Activated CD4-positive, alpha-beta T cell treated with anti-CD3 and anti-CD28 coated beads for 24 hours (primary cell): ENCODE results near the gene KLHL2.
"Not testable (repeated sequence)": the region's sequence is repeated elsewhere in the genome, so short reads cannot be mapped to it uniquely, and the experiment has no call there.

Experiments
- DNase-seq, 2 donors: peaks; one replicate each; pipeline ENCODE4 v3.0.0-alpha.2; 2020; ENCODE audit warnings: low read depth in 2 of 2

Gene KLHL2

DNA sequence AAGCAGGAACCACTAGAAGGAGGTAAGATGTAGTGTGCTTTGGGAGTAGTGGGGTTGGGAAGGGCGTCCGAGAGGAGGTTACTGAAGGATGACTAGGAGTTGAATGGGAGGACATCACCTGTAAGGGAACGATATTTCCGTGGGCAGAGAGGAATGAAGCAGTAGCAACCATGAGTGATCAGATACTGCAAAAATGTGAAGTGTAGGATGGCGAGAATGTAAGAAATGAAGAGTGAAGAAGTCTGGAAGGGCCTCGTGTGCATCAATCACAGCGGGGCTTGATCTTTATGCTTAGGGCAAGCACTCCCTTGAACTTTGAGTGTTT, 120.7 kb downstream of the KLHL2 start:
- no peak for DNase-seq

DNA sequence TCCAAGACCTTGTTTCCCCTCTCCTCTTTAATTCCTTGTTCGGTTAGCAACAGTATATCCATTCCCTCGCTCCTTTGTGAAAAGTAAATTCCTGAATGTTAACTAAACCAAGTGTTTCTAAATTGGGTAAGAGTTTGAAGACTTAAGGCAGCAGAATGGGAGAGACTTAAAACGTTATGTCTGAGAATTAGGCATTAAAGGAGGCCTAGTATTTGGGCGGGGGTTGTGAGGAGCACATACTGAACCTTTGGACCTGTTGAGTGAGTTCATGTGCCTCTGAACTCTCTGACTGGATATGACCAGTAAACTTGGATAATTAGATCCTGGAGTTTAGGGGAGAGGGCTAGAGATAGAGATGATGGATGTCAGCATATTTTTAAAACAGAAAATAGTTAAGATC, 121.3 kb downstream of the KLHL2 start:
- no peak for DNase-seq

DNA sequence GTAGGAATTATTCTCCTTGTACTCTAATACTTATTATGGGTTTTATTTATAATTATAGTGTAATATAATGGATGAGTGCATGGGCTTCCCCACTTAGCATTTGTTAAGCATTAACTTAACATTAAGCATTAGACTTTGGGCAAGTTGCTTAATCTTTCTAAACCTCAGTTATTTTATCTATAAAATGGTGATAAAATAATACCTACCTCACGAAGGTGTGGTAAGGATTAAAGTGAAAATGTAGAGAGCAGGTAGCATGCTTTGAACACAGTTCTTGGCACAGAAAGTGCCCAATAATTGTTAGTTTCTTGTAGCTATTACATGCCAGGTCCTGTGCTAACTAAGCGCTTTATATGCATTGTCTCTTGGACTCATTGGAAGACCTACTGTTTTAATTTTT, 122.7 kb downstream of the KLHL2 start:
- no peak for DNase-seq

DNA sequence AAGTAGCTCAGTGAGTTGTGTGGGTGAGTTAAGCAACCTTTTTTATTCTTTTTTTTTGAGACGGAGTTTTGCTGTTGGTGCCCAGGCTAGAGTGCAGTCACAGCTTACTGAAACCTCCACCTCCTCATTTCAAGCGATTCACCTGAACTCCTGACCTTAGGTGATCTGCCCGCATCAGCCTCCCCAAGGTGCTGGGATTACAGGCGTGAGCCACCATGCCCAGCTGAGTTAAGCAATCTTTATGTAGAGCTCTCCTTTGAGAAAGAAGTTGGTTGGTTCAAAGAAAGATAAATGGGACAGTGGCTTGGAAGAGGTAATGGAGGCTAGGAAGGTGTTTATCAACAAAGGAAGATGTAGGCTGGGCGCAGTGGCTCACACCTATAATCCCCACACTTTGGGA, 123.3 kb downstream of the KLHL2 start:
- DNase-seq, result no peak

DNA sequence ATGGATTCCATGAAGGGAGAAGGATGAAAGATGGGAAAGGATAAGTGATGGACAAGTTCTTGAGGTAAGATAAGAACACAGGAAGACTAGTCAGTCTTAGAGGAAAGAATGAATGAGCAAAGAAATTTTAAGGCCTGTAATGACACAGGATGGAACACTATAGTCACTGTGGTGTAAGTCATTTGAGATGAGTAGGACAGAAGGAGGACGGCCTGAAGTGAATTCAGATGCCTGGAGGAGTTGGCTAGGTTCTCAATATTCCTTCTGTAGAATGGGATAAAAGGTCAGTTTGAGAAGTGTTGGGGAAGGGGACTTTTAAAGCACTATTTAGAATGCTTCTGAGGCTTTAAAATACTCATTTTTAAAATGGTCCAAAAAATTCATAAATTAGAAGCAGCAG, 124.0 kb downstream of the KLHL2 start:
- no peak for DNase-seq

DNA sequence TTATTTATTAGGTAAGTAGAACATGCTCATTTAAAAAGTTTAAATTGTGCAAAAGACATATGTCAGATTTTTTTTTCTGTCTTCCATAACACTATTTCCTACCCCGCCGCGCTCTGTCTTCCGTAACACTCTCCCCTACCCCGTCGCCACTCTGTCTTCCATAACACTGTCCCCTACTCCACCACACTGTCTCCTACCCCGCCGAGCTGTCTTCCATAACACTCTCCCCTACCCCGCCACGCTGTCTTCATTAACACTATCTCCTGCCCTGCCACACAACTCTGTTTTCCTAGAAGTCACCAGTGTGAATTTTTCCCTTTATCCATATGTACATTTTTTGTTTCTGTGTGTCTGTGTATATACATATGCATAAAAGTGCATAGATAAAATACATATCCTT, 124.5 kb downstream of the KLHL2 start:
- DNase-seq, result no peak

DNA sequence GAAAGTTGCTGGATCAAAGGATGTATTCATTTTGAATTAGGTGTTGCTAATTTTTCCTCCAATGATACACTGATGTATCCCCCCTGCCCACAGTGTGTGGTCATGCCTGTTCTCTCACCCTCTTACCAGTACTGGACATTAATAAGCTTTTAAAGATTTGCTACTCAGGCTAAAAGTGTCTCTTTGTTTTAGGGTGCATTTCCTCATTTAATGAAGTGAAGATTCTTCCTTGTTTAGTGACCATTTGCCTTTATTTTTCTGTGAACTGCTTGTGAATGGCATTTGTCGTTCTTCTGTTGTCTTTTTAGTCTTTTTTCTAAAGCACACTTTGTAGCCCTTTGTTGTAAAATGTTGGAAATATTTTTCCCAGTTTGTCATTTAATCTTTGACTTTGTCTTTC, 125.1 kb downstream of the KLHL2 start:
- no peak for DNase-seq

DNA sequence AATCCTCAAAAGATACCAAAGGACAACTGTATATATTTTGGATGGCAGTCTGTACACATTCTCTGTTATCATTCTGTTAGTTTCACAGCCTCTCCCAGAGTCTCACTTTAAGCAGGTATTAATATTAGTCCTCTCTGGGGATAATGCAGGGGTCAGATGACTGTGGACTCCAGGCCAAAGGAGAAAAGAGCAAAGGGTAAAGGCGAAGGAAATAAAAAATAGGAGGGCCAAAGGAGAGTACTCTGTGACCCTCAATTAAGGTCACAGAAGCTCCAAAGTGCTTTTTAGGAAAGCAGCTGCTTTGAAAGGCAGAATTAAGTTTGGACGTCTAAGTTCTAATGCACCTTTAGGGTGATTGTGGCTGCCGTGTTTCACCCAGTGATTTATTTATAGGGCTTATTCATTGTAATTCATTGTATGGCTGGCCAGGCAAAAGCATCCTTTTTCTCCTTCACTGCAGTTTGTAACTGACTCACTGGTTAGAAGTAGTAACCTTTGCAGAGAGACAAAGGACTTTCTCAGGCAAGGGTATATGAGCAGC, 127.9 kb downstream of the KLHL2 start:
- DNase-seq, result no peak

DNA sequence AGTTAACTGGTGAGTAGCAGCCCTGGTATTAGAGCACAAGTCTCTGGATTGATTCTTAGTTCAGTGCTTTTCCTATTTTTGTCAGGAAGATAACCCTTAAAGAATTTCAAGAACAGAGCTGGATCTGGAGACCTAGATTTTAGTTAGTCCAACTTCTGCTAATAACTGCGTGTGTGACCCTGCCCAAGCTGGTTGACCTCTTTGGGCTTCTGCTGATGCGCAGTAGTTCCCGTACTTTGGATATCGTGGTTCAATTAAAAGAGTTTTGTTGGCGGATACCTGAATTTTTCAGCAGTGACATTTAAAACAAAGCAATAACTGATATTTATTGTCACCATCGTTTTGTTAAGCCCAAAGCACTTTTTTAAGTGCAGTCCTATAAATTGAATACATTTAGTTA, 129.4 kb downstream of the KLHL2 start:
- DNase-seq, result no peak

DNA sequence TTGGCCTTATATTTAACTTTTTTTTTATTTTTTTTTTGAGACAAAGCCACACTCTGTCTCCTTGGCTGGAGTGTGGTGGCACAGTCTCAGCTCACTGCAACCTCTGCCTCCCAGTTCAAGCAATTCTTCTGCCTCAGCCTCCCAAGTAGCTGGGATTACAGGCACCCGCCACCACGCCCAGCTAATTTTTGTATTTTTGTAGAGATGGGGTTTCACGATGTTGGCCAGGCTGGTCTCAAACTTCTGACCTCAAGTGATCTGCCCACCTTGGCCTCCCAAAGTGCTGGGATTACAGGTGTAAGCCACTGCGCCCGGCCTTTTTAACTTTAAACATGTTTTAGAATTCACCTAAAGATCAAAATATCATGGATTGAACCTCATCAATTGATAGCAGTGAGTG, 135.0 kb downstream of the KLHL2 start:
- not testable (repeated sequence) for DNase-seq

DNA sequence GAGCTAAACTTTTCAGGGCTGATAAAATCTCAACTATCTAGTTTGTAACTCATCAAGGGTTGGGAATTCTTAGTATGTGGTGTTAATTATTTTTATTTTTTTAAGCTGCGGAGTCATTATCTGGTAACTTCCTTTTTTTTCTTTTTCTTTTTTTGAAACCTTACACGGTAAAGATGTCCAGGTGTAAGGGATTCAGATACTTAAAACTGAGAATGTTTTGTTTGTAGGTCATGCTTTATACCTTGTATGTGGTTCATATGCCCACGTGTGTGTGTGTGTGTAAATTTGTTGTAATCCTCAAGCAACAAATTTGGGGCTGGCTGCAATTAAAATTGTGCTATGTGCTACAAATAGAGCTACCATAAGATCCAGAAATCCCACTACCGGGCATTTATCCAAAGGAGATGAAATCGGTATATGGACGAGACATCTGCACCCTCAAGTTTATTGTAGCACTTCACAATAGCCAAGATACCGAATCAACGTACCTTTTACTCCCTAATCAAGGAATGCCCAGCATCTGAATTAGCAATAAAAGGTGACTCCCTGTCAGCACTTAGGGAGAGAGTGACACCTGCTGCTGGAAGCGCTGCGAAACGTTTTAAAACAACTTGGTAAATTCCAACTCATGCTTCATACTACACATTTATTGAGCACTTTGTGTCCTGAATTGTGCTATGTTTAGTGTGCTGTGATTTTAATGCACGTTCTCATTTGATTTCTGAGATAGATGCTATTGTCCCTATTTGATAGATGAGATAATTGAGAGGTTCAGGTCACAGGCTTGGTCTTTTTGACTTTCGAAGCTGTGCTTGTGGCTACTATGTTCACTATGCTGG, 136.2 kb downstream of the KLHL2 start:
- DNase-seq, result no peak

DNA sequence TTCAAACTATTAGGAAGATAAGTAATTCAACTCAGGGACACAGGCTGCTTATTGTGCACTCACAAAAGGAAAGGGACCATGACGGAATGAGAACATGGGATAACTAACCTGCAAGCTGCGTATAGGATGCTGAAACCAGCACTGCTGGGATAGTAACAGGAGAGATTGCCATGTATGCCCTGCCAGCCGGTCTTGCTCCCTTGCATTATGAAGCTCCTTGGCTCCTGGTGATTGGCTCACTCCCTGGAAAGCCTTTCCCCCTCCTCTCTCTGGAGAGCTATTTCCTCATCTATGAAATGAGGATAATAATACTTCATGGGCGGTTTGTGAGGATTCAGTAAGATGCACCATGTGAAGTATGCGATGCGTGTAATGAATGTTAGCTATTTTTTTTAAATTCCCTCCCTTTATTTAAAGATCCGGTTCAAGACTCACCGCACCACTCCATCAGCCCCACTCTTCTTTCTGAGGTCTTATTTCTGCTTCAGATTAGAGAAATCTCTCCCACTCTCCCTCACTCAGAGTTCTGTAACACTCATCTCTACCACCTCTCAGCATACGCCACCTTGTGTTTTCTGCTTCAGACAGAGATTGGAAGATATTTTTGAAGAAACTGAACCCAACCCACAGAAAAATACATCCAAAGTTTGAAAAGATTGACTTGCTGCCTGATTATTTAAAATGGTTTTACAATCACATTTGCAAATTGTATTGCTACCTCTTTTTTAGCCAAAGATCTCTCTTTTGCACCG, 138.5 kb downstream of the KLHL2 start:
- DNase-seq, result no peak

DNA sequence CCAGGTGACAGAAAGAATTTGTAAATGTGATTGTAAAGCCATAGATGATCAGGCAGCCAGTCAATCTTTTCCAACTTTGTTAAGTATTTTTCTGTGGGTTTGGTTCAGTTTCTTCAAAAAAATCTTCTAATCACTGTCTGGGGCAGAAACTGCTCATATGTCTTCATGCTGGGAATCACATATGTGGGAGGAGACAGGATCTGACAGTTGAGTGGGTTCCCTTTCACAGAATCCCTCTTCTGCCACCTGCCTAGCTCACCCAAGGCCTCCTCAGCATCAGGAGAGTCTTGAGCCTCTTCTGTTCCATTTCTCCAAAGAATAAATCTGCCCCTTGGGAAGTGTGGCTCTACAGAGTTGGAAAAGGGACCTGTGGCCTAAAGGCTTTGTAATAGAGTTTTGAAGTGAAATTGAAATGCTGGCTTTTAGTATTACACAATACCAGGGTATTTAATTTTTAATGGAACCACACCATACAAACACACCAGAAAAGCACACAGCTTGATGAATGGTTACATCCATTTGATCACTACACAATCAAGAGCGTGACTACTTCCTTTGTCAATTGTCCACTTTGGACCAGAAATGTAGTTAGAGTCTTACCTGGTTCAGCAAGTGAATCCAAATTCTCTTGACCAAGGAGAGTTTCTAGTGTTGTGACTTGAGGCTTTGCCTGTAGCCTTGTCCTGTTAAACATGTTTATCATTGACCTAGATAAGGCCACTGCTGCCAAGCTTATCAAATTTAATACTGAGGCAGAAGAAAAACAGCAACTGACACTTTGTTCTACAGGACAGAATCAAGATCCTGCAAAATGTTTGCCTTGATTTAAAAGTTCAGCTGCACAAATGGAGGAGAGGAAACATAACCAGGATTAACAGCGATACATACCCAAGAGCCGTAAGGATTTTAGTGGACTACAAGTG, 140.5 kb downstream of the KLHL2 start:
- DNase-seq, result no peak

DNA sequence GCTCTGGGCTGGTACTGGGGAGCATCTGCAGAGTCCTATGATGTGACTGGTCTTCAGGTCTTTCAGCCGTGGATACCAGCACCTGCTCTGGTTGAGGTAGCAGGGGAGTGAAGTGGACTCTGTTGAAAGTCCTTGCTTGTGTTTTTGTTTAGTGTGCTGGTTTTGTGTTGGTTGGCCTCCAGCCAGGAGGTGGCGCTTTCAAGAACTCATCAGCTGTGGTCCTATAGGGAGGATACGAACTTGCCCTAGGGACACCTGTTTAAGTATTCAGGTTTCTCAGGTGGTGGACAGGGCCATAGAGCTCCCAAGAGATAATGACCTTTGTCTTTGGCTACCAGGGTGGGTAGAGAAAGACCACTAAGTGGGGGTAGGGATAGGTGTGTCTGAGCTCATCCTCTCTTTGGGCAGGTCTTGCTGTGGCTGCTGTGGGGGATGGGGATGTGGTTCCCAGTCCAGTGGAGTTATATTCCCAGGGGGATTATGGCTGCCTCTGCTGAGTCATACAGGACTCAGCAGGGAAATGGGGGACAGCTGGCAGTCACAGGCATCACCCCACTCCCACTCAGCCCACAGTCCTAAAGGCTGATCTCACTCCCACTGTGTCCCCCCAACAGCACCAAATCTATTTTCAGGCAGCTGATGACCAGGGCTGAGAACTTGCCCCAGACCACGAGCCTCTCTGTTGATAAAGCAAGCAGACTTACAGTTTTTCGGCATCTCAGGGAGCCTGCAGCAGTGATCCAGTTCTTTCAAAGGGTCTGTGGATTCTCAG, 144.2 kb downstream of the KLHL2 start:
- DNase-seq, result no peak

DNA sequence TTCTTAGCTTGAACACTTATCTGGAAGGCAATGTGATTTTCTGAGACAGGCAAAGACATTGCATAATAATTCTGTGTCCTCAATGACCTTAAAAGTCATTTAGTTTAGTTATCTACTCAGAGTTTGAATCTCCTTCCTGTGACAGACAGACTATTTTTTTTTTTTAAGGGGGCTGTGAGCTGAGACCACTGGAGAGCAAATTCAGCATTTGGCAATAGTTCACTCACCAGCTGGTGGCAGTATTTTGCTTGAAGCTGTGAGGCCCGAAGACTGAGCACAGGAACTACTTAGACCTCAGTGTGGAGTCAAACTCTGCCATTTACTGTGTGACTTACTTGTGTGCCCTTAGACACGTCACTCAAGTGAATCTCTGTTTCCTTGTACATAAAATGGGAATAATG, 148.5 kb downstream of the KLHL2 start:
- DNase-seq, result no peak

DNA sequence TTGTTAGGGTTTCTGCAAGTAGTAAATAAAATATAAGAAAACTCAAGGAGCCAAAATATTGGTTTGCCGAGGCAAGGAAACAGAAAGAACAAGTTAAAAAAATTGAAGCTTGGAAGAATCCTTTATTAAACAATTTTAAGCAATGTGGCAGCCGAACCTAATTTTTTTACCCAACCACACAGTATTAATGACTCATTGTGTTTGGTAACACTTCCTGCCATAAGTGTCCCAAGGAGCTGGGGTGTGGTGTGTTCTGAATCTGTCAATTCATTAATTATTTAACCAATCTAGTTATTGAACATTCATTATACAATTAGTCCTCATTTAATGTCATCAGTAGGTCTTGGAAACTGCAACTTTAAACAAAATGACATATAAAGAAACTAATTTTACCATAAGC, 152.1 kb downstream of the KLHL2 start:
- no peak for DNase-seq

DNA sequence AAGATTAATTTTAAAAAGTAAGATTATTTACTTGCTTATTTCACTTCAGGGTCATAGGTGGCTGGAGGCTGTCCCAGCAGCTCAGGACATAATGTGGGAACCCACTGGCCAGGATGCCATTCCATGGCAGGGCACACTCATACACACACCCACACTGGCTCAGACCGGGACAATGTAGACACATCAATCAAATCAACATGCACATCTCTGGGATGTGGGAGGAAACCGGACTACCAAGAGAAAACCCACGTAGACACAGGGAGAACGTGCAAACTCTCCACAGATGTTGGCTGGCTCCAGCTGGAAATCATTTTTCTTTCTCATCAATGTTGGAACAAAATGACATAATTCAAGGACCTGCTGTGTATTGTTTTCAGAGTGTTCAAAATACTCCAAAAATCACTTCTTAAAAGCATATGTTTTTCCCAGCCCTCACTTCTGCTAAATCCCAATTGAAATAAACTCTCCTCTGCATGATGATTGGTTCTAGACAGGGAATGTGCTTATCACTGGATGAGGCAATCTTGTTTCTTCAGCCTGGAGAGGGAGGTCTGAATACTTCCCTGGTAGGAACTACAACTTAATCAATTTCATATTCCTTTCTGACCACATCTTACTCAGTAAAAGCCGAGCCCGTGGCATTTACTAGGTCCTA, 152.8 kb downstream of the KLHL2 start:
- no peak for DNase-seq

DNA sequence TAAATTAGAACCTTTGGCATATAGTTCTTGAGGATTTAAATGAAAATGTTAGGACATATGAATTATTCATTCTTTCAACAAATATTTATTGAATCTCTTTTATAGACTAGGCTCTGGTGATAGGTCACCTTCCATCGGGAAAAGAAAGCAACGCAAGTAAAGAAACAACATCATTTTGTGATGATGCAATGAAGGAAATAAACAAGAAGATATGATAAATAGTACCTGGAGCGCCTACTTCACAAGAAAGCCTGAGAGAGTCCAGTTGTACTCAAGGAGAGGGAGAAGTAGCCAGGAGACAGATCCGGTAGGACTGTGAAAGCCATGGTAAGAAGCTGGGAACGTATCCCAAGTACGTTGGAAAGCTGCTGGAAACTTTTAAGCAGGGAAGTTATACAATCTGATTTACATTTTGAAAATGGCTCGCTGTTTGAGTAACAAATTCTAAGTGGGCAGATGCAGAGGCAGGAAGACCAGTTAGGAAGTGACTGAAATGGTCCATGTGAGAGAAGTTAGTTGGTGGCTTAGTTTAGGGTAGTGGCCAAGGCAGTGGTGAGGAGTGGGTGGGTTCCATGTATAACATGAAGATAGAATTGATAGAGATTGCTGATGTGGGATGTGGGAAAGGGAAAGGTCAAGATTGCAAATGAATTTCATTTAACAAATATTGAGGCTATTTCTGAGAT, 153.8 kb downstream of the KLHL2 start:
- no peak for DNase-seq

DNA sequence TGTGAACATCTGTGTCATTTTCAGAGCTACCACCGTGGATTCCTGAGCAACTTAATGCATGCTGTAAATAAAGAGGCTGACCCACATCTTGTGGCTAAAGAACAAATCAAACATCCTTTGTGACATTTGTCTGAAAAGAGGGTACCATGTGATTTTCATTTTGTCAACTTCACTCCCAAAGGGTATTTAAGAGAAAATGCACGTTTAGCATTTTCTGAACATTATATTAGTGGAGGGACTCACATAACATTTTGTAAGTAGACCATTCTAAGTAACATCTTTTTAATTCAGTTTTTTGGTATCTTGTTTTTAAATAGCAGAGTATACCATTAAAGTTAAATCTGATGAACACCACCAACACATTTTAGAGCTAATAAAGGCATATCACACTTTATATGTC, 154.4 kb downstream of the KLHL2 start:
- no peak for DNase-seq

DNA sequence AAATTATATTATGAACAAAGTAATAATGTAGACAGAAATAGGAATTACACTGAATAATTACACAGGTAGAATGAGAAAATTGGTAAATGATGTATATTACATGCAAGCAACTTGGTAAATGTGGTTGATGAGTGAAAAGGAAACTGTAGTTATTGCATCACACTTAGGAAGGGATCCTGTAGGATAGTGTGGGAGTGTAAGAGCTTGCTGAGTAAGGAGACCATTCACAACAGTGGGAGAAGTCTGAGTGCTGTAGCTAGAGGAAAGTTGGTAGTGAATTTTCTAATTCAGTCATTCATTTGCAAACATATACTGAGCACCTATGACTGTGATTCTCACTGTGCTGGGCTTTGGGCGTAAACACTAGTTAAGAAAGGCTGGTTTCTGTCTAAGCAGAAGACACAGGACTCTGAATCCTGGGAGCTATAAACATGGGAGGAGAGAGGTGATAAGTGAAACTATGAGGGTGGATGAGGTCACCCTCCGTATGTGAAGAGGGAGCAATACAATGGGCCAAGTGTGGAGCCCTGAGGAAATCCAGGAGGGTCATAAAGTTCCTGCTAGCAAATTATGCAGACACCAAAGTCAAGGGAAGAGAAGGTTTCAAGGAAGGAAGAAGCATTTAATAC, 157.2 kb downstream of the KLHL2 start:
- no peak for DNase-seq
